PC-3 (cell line): ENCODE results near the gene DHRS7C.

Experiments used
- CTCF ChIP-seq: fragments of 300-600 bp; sonication (generic); conservative IDR thresholded peaks from 2 replicates; pipeline ENCODE4 v1.5.1; 2017; ENCODE audit warnings: antibody characterized with exemption, low read depth, mild to moderate bottlenecking, low read length
- EZH2 ChIP-seq: fragments of 300-600 bp; sonication (generic); IDR thresholded peaks from one replicate; pipeline ENCODE4 v1.6.1; 2017; ENCODE audit warnings: antibody characterized with exemption, mild to moderate bottlenecking, low read length; ENCODE audit not compliant: unreplicated experiment

DNA sequence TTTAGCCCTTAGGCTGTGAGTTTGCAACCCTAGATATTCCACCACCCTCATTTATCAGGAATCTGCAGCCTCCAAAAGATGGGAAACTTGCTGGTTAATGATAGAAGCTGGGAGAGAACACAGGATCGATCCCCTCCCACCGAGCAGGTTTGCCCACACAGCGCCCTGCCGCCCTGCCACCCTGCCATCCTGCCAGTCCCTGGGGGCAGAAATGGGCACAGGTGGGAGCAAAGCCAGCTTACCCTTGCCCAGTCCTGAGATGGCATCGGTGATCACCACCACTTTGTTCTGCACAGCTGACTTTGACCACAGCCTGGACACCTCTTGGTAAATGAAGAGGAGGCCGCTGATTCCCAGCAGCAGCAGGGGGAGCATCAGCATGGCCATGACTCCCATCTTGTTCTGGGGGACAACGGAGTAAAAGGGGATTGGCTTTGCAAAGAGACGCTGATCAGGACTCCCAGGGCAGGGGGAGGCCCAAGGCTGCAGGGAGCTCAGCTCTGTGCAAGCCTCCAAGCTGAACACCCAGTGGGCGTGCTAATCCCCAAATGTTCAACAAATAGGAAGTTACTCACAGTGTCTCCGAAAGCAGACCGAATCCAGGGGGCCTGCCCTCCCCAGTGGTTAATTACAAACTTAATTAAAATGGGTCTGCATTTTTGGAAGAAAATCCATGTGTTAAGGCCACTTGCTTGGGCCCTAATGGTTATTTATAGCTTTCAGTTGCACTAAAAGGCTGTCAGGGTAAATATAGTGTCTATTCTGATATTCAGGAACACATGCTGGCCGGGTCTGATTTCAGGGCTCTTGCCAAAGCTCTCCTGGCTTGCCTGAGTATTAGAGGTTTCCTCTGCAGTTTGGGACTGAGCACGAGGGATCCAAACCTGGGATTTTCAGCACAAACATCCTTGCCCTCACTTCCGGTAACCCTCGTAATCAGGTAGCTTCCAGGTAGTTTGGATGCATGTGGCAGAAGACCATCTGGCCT lies at the start of gene DHRS7C:
- no peak for TF ChIP-seq CTCF
- no peak for TF ChIP-seq EZH2
